Upper lobe of right lung (tissue), 1 donor: Measurements from ENCODE around the gene EPB41L4B. TPM values are rescaled to one million over a fixed set of nuclear protein-coding genes. Genes with fewer than 3 reads are reported as not detected.

Source experiments
- ATAC-seq: fragments of 200-7000 bp; cut with Tn5 transposase; one replicate; pipeline ENCODE4 v1.9.1; 2020; ENCODE audit warnings: mild to moderate bottlenecking, moderate library complexity
- DNase-seq: peaks from one replicate; pipeline ENCODE4 v3.0.0-alpha.2; 2020
- H3K27ac ChIP-seq: fragments of 200-600 bp; one replicate; pipeline ENCODE4 v1.8.0; 2022
- H3K27me3 ChIP-seq: fragments of 200-600 bp; one replicate; pipeline ENCODE4 v1.8.0; 2022; ENCODE audit warnings: mild to moderate bottlenecking
- H3K36me3 ChIP-seq: fragments of 200-600 bp; one replicate; pipeline ENCODE4 v1.8.0; 2022
- H3K4me1 ChIP-seq: fragments of 200-600 bp; one replicate; pipeline ENCODE4 v1.8.0; 2022
- H3K4me3 ChIP-seq: fragments of 200-600 bp; one replicate; pipeline ENCODE4 v1.8.0; 2022; ENCODE audit warnings: mild to moderate bottlenecking
- H3K9me3 ChIP-seq: fragments of 200-600 bp; one replicate; pipeline ENCODE4 v1.8.0; 2022
- intact Hi-C: fragments of 100-400 bp; cut with DNase I; formaldehyde crosslinking; loops from one replicate; pipeline ENCODE4 v1.11.0; 2022
- total RNA-seq: library from RNA; stranded (reverse); fragmentation: NEBNext Ultra II Directional; extraction: Animal tissue kit (Norgen Biotek cat#: 25700); gene quantifications from one replicate; pipeline ENCODE4 v1.2.1, GENCODE V29; 2021
- TF ChIP-seq, protein P1 (sequence below): fragments of 200-600 bp; IDR thresholded peaks from one replicate; pipeline ENCODE4 v1.8.0; 2022; ENCODE audit warnings: antibody characterized with exemption
- donor health status: DM: no; HTN: yes; CAD: no; lungs with severe emphysema.

EPB41L4B gene
- total RNA-seq, 1 donor from 2014 or later = 10.1 TPM

- DNase-seq = no peak
- H3K36me3 ChIP-seq = no peaks in the 10 kb centered on the region
- no peaks in the 10 kb centered on the region for H3K4me1 ChIP-seq
- H3K27me3 ChIP-seq = no peaks in the 10 kb centered on the region
- no peak for ATAC-seq
- intact Hi-C loops = no loop called here
- no peak overlapping the region for H3K4me3 ChIP-seq
- TF ChIP-seq, protein P1, sequence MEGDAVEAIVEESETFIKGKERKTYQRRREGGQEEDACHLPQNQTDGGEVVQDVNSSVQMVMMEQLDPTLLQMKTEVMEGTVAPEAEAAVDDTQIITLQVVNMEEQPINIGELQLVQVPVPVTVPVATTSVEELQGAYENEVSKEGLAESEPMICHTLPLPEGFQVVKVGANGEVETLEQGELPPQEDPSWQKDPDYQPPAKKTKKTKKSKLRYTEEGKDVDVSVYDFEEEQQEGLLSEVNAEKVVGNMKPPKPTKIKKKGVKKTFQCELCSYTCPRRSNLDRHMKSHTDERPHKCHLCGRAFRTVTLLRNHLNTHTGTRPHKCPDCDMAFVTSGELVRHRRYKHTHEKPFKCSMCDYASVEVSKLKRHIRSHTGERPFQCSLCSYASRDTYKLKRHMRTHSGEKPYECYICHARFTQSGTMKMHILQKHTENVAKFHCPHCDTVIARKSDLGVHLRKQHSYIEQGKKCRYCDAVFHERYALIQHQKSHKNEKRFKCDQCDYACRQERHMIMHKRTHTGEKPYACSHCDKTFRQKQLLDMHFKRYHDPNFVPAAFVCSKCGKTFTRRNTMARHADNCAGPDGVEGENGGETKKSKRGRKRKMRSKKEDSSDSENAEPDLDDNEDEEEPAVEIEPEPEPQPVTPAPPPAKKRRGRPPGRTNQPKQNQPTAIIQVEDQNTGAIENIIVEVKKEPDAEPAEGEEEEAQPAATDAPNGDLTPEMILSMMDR = no peak
- H3K9me3 ChIP-seq = no peaks in the 10 kb centered on the region
- no peak overlapping the region for H3K27ac ChIP-seq
Measured at GRCh38 chr9:109206670-109207069, 114.2 kb downstream of the EPB41L4B start.

DNA sequence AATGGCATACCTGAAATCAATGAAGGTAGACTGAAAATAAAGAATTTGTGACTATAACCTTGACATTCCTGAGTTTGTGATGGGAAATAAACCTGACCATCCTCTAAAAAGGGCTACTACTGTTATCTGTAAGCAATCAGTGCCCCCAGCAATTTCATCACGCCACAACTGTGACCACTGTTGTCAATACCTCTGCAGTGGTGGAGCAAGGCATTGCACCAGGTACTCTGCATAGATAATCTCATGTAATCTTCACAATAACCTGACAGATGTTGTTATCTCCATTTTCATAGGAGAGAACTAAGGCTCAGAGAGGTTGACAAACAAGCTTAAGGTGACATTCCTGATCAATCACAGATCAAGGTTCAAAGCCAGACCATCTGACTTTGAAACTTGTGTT lies 115.3 kb downstream of the EPB41L4B start:
- Histone ChIP-seq H3K9me3 (no peaks in the 10 kb centered on the region), H3K36me3 (no peaks in the 10 kb centered on the region), H3K4me1 (no peaks in the 10 kb centered on the region), H3K27me3 (no peaks in the 10 kb centered on the region), H3K27ac (no peak overlapping the region), H3K4me3 (no peak overlapping the region)
- DNase-seq = no peak
- TF ChIP-seq, protein P1 = no peak
- no peak for ATAC-seq
- intact Hi-C loops = no loop called here

- no peaks in the 10 kb centered on the region for H3K36me3 ChIP-seq
- TF ChIP-seq, protein P1 = no peak
- ATAC-seq (no peak), DNase-seq (no peak)
- intact Hi-C loops = no loop called here
- no peaks in the 10 kb centered on the region for H3K9me3 ChIP-seq
- H3K27me3 ChIP-seq = no peaks in the 10 kb centered on the region
- no peak overlapping the region for H3K4me3 ChIP-seq
- no peaks in the 10 kb centered on the region for H3K4me1 ChIP-seq
- no peak overlapping the region for H3K27ac ChIP-seq
Measured at GRCh38 chr9:109203761-109204360, 117.0 kb downstream of the EPB41L4B start.

GRCh38 chr9:109199676-109200075 lies 121.2 kb downstream of the EPB41L4B start:
- TF ChIP-seq, protein P1 = no peak
- no peak overlapping the region for H3K4me3 ChIP-seq
- H3K4me1 ChIP-seq = no peaks in the 10 kb centered on the region
- H3K27ac ChIP-seq = no peak overlapping the region
- ATAC-seq = no peak
- DNase-seq = no peak
- intact Hi-C loops = no loop called here
- H3K36me3 ChIP-seq = no peaks in the 10 kb centered on the region
- H3K9me3 ChIP-seq = no peaks in the 10 kb centered on the region
- no peaks in the 10 kb centered on the region for H3K27me3 ChIP-seq

- H3K27me3 ChIP-seq = no peaks in the 10 kb centered on the region
- H3K9me3 ChIP-seq = no peaks in the 10 kb centered on the region
- H3K27ac ChIP-seq = no peak overlapping the region
- intact Hi-C loops = no loop called here
- ATAC-seq = peak; percentile 73
- H3K36me3 ChIP-seq = no peaks in the 10 kb centered on the region
- H3K4me1 ChIP-seq = no peaks in the 10 kb centered on the region
- TF ChIP-seq, protein P1 = peak; percentile 28
- no peak for DNase-seq
- no peak overlapping the region for H3K4me3 ChIP-seq
Measured at GRCh38 chr9:109198736-109199382, 122.0 kb downstream of the EPB41L4B start.
